NCI-H2171 (cell line): Measurements from ENCODE around the gene ALK.

Experiments used
- DNase-seq: peaks from one replicate; lab custom pipeline; 2025; lab: John Stamatoyannopoulos, UW

ALK gene

GRCh38 chr2:29492701-29493100 lies 428.7 kb downstream of the ALK start:
- no peak for DNase-seq

GRCh38 chr2:29490045-29490444 lies 431.3 kb downstream of the ALK start:
- DNase-seq = no peak

GRCh38 chr2:29489568-29489967 lies 431.8 kb downstream of the ALK start:
- DNase-seq = no peak

- no peak for DNase-seq
These were observed 433.3 kb downstream of the ALK start for GRCh38 chr2:29487967-29488555.

- no peak for DNase-seq
These were observed 435.8 kb downstream of the ALK start for GRCh38 chr2:29485631-29486030.

- DNase-seq = no peak
These were observed 436.3 kb downstream of the ALK start for GRCh38 chr2:29485117-29485516.

- DNase-seq = no peak
These were observed 438.5 kb downstream of the ALK start for GRCh38 chr2:29482867-29483266.

- DNase-seq = no peak
These were observed 439.0 kb downstream of the ALK start for GRCh38 chr2:29482348-29482747.

- no peak for DNase-seq
These were observed 440.1 kb downstream of the ALK start for GRCh38 chr2:29481313-29481712.

- no peak for DNase-seq
These were observed 441.0 kb downstream of the ALK start for GRCh38 chr2:29480426-29480825.

- no peak for DNase-seq
These were observed 442.0 kb downstream of the ALK start for GRCh38 chr2:29479401-29479800.

- DNase-seq = no peak
These were observed 442.7 kb downstream of the ALK start for GRCh38 chr2:29478641-29479040.

GRCh38 chr2:29477186-29477585 lies 444.2 kb downstream of the ALK start:
- no peak for DNase-seq

- no peak for DNase-seq
These were observed 445.9 kb downstream of the ALK start for GRCh38 chr2:29475499-29475898.

GRCh38 chr2:29469961-29470360 lies 451.4 kb downstream of the ALK start:
- DNase-seq = no peak

GRCh38 chr2:29469516-29469915 lies 451.9 kb downstream of the ALK start:
- DNase-seq = no peak

GRCh38 chr2:29463181-29463900 lies 458.0 kb downstream of the ALK start:
- no peak for DNase-seq

- no peak for DNase-seq
These were observed 459.1 kb downstream of the ALK start for GRCh38 chr2:29462293-29462692.

GRCh38 chr2:29460190-29460589 lies 461.2 kb downstream of the ALK start:
- DNase-seq = no peak

- DNase-seq = no peak
These were observed 461.8 kb downstream of the ALK start for GRCh38 chr2:29459445-29460179.

- DNase-seq = no peak
These were observed 465.0 kb downstream of the ALK start for GRCh38 chr2:29456429-29456828.

- no peak for DNase-seq
These were observed 466.1 kb downstream of the ALK start for GRCh38 chr2:29455200-29455860.

- no peak for DNase-seq
These were observed 469.4 kb downstream of the ALK start for GRCh38 chr2:29452036-29452435.
